ENCODE measurements around the gene BRMS1.

DNA sequence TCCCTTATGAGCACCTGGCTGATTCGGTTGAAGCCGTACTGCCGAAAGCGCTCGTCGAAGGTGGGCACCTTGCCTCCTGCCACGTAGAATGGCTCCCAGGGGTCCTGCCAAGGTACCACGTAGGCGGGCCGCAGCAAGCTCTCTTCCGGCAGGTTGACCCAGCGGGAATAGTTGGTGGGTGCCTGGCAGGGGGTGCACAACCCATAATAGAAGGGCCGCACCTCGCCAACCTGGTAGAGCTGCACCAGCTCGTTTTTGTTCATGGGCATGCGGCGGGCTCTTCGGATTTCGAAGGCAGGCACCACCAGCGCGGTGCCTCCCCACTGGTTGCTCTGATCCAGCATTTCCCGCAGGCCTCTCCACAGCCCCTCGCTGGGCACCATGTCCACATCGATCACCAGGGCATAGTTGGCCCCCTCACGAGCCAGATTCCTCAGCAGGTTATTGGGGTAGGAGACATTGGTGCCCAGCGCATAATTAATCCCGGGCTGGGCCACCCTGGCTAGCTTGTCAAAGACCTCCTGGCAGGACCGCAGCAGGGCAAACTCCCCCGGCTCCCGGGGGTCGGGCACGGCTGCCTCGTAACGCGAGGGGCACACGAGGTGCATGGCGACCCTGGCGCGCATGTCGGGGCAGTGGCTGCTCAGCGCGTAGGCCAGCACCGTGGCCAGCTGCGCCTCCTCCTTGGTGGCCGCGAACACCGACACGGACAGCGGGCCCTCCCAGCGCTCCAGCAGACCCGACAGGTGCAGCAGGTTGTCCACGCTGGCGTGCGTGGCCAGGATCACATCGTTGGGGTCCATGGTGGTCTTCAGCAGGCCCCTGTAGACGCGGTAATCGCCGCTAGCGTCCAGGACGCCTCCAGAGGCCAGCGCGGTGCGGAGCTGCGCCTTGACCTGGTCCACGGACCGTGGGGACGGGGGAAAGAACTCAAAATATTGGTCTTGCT, 1.8 kb upstream of the BRMS1 start:
- TF ChIP-seq EZH2 (IDR thresholded peaks at IDR 0.05; ENCODE audit: insufficient read depth, poor library complexity, severe bottlenecking), result no peak
- no peak for TF ChIP-seq EZH2phosphoT487 (IDR thresholded peaks at IDR 0.05; ENCODE audit: insufficient read depth, low read depth)
